ENCODE measurements around the gene ATOH8.
A peak's percentile ranks its signal among the peaks of the same experiment; 100 is the strongest.

ATOH8 gene

DNA sequence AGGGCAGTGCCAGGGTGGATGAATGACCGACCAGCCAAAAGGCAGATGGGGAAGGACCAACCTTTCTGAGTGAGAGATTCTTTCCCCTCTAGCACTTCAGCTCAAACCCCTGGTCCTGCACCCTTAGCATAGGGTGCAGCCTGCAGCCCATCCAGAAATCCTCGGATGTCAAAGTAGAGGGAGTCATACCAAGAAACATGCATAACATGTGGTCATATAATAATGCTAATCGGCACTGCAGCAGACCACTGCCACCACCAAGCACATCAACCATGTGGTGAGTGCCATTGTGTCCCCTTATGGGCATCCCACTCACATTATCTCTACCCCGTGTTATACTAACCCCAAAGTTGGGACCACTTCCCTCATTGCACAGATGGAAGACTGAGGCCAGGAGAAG is 17.7 kb downstream of the ATOH8 start:
- TF ChIP-seq, protein P1, sequence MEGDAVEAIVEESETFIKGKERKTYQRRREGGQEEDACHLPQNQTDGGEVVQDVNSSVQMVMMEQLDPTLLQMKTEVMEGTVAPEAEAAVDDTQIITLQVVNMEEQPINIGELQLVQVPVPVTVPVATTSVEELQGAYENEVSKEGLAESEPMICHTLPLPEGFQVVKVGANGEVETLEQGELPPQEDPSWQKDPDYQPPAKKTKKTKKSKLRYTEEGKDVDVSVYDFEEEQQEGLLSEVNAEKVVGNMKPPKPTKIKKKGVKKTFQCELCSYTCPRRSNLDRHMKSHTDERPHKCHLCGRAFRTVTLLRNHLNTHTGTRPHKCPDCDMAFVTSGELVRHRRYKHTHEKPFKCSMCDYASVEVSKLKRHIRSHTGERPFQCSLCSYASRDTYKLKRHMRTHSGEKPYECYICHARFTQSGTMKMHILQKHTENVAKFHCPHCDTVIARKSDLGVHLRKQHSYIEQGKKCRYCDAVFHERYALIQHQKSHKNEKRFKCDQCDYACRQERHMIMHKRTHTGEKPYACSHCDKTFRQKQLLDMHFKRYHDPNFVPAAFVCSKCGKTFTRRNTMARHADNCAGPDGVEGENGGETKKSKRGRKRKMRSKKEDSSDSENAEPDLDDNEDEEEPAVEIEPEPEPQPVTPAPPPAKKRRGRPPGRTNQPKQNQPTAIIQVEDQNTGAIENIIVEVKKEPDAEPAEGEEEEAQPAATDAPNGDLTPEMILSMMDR (IDR thresholded peaks at IDR 0.05; ENCODE audit: low read depth, low read length) = no peak
- DNase-seq (ENCODE audit: extremely low read depth, low read depth) = no peak

DNA sequence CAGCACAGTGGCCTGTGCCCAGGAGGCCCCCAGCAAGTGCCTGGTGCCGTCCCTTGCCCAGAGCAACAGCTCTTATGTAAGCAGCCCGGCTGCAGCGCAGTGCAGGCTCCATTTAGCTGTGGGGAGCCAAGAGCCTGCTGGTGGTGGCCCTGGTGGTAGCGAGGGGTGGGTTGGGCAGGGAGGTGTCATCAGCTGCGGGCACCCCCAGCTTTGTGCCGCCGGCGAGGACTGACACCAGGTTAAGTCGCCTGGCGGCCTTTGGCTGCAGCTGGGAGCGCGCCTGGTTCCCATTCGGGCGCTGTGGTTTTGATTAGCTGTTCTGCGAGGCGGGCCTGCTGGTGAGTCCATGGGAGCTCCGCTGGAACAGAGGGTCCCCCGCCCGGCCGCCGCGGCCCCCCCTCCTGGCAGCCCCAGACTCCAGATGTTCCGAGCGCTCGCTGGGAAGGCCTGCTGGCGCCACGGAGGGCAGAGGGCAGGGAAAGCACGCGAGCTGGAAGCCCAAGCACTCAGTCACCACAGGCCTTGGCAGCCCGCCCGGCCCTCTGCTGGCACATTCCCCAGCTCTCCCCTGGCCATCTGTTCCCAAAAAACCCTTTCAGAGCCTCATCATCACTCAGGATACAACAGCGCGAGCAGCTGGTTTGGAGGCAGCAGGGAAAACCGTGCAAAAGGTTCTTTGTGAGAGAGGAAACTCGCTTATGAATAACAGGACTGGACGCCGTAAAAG is 18.4 kb downstream of the ATOH8 start:
- peak; percentile 100 for DNase-seq (ENCODE audit: extremely low read depth, low read depth)
- TF ChIP-seq, protein P1 (IDR thresholded peaks at IDR 0.05; ENCODE audit: low read depth, low read length) = peak; percentile 48

DNA sequence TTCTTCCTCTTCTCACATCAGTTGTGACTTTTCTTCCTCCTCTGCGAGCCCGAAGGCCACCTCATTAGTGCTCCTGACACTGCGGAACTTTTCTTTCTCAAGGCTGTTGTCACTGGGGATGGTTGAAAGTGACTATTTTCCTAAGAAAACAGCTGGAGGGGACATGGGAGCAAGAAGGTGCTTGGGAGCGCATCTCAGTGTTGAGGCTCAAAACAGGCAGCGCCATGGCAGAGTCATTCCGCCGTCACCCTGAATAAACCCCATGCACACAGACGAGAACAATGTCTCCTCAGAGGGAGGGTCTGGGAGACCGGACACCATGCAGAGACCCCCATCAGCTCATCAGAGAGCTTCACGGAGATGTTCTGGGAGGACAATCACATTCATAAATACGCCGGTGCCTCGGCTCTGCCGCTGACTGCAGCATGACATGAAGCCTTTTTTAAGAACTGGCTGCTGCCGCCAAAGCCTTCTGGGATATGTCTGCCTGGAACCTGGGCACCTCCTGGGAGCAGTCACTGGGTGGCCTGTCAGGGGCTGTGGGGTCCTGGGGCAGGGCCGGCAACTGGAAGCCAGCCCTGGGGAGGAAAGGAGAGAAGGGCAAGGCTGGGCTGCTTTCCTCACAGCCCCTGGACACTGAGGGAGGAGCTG is 19.2 kb downstream of the ATOH8 start:
- no peak for DNase-seq (ENCODE audit: extremely low read depth, low read depth)
- TF ChIP-seq, protein P1 (IDR thresholded peaks at IDR 0.05; ENCODE audit: low read depth, low read length) = no peak

DNA sequence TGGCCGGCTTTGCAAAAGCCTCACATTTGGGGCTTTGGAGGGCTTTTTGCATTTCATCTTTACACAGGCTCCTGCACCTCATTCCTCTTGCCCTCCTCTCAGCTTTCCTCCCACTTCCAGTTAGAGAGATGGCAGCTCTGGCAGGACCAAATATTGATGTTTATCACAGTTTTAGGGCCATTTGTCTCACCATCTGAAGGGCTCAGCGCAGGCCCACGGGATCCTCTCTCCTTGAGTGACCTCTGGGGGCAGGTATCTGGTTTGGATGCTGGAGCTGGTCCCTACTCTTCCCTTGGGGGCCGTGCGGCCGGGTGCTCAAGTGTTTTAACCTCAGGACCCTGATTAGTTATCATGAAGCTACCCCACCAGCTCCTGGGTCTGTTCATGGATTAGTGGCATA is 19.9 kb downstream of the ATOH8 start:
- TF ChIP-seq, protein P1 (IDR thresholded peaks at IDR 0.05; ENCODE audit: low read depth, low read length) = no peak
- DNase-seq (ENCODE audit: extremely low read depth, low read depth) = no peak

DNA sequence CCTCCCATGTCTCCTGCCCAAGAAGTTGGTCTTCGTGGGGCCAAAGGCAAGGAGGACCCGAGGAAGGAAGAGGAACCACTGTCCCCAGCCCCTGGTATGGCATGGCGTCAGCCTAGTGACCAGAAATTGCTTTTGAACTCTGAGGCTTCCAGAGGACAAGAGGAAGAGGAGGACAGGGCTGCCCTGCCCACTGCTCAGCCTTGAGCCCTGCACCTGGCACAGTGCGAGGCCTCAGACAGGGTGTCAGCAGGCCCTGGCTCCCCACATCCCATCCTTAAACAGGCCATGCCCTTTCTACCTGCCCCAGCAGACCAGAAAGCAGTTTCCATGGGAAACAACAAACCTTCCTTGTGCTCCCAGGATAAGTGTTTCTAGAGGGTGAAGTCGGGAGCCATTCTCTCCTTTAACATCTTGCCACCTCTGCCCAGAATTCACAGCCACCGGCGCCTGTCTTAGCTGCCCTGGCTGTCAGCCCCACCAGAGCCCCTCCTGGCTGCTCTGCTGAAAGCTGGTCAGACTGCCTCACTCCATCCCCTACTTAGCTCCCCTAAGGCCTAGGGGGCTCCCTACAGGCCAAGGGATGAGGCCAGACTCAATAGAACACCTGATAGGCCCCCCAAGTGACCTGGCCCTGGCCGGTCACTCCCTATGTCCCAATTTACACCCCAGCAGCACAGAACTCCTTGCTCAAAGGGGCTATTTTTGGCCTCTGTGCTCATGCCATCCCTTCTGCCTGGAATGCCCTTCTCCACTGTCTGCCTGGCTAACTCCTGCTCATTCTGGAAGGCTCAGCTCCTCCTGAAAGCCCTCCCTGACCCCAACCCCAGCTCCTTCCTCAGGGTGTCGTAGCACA is 20.6 kb downstream of the ATOH8 start:
- TF ChIP-seq, protein P1 (IDR thresholded peaks at IDR 0.05; ENCODE audit: low read depth, low read length) = no peak
- no peak for DNase-seq (ENCODE audit: extremely low read depth, low read depth)

DNA sequence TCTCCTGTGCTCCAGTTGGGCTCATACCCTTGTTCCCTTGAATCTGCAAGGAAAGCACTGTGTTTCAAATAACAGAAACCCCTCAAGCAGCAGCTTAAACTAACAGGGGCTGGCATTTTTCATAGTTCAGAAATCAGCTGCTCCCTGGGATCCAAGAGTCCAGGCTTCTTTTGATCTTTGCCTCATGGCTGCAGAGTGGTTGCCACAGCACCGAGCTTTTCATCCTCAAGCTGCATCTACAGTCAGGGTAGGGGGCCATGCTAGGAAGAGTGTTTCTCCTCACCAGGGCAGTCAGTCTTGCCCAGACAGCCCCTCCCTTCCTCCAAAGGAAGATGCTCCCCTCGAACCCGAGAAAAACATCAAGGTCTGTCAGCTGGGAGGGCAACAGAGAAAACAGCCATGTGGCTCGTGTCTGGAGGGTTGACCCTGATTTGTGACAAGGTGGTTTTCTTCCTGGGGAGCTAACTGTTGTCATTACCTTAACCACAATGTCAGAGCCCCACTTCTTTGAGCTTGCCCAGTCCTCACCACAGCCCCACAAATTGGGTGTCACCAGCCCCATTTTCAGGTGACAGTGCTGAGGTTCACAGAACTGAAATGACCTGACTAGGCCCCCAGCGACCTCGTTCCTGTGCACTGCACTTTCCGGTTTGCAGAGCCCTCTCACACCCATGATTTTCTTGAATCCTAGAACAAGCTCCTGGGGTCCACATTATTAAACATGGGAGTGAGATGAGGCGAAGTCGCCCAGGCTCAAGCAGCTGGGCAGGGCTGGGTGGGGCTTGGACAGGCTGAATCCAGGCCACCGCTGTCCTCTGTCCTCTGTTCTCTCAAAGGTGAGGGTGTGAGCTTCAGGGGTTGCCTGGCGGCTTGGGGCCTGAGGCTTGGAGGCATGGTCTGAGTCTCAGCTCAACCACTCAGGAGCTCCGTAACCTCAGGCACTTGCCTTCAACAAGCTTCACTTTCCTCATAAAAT is 21.9 kb downstream of the ATOH8 start:
- TF ChIP-seq, protein P1 (IDR thresholded peaks at IDR 0.05; ENCODE audit: low read depth, low read length) = no peak
- no peak for DNase-seq (ENCODE audit: extremely low read depth, low read depth)

Measured in AG09319 (cell line).